Ascending aorta (tissue), 2 donors: ENCODE results near the gene ABCC4. TPM values are rescaled to one million over a fixed set of nuclear protein-coding genes. Genes with fewer than 3 reads are reported as not detected.

Experiments used
- DNase-seq, 2 donors: peaks; one replicate each; pipeline ENCODE4 v3.0.0-alpha.2; 2019; ENCODE audit warnings: low spot score in 2 of 2
- H3K27ac ChIP-seq, 2 donors: fragments of 200-600 bp; sonication (generic); one replicate each; pipeline ENCODE4 v1.5.1; 2016 to 2017; ENCODE audit warnings: mild to moderate bottlenecking in 1 of 2
- H3K27me3 ChIP-seq: fragments of 200-600 bp; sonication (generic); one replicate; pipeline ENCODE4 v1.5.1; 2017
- H3K36me3 ChIP-seq, 2 donors: fragments of 200-600 bp; sonication (generic); one replicate each; pipeline ENCODE4 v1.5.1; 2016
- H3K4me1 ChIP-seq, 2 donors: fragments of 200-600 bp; sonication (generic); one replicate each; pipeline ENCODE4 v1.5.1; 2016 to 2017; ENCODE audit warnings: mild to moderate bottlenecking in 1 of 2
- H3K4me3 ChIP-seq, 2 donors: fragments of 200-600 bp; sonication (generic); one replicate each; pipeline ENCODE4 v1.5.1; 2016 to 2017; ENCODE audit warnings: mild to moderate bottlenecking in 1 of 2
- H3K9me3 ChIP-seq, 2 donors: fragments of 200-600 bp; sonication (generic); one replicate each; pipeline ENCODE4 v1.5.1; 2016
- CTCF ChIP-seq, 3 experiments: fragments of 200-600 bp in 2 of 3; fragments of 450-650 bp in 1 of 3; sonication (generic) in 2 of 3; IDR thresholded peaks; one replicate each; pipeline ENCODE4 v1.5.1; 2016 to 2019; ENCODE audit warnings: antibody characterized with exemption in 3 of 3, mild to moderate bottlenecking in 1 of 3, moderate library complexity in 1 of 3
- intact Hi-C: fragments of 100-400 bp; cut with DNase I; formaldehyde crosslinking; loops from one replicate; pipeline ENCODE4 v1.15.1; 2023
- total RNA-seq: library from RNA; depleted of rRNA; stranded (reverse); fragments of >200 nt; gene quantifications from one replicate; pipeline ENCODE4 v1.1.0, GENCODE V29; 2016

The ABCC4 gene
- total RNA-seq, result 6.7 TPM

- Histone ChIP-seq H3K4me1 (peaks cover 0 to 2% of the 10 kb centered on the region in 2 donors), H3K36me3 (no peaks in the 10 kb centered on the region), H3K9me3 (no peaks in the 10 kb centered on the region), H3K27ac (peak within 1 kb of the TSS; percentile 45 to 67), H3K4me3 (peak within 1 kb of the TSS; percentile 77 to 95), H3K27me3 (no peaks in the 10 kb centered on the region)
- DNase-seq, result peak in 1 of 2 donors; percentile 71
- intact Hi-C loops, result no loop called here
- no peak for TF ChIP-seq CTCF (IDR thresholded peaks at IDR 0.05)
These were observed at the start of gene ABCC4 for GRCh38 chr13:95301183-95301967. Gene ABCC4, minus strand, starts transcription at chr13:95301451. Its CDS starts 137 bp downstream, at chr13:95301314.

DNA sequence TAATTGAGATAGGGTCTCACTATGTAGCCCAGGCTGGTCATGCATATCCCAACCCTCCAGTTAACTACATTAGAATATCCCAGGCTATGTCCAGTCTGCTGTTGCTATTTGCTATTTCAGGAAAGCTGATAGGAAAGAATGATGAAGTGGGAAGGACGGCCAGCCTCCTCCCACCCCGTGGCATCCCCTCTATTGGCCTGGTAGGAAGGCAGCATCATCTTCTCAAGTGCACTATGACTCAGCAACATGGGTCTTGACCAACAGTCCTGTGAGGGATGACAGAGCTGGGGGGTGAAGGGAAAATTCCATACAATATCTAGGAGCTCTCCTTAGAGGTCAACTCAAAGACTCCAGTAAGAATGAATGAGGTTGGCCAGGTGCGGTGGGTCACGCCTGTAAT is 48.0 kb upstream of the ABCC4 start:
- TF ChIP-seq CTCF (IDR thresholded peaks at IDR 0.05), result no peak
- DNase-seq, result no peak
- Histone ChIP-seq H3K4me3 (no peak overlapping the region), H3K4me1 (no peaks in the 10 kb centered on the region), H3K36me3 (no peaks in the 10 kb centered on the region), H3K9me3 (no peaks in the 10 kb centered on the region), H3K27me3 (no peaks in the 10 kb centered on the region), H3K27ac (no peak overlapping the region)
- intact Hi-C loops, result no loop called here

DNA sequence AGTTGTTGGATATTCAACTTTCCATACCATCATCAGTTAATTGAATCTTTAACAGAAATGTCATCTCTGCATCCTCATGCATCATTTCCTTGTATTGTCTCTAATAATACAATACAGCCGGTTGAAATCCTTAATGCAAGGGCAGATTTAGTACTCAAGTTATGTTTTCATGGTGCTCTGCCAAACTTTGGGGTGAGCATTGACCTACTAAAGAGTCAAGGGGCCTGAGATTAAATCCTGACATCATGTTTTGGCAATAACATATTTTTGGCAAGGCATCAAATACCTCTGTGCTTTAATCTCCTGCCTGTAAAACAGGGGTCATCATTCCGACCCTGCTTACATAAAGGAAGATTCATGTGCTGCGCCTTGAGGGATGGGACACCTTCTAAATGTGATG is 42.7 kb upstream of the ABCC4 start:
- H3K27ac ChIP-seq, result no peak overlapping the region
- no peaks in the 10 kb centered on the region for H3K27me3 ChIP-seq
- intact Hi-C loops, result no loop called here

GRCh38 chr13:95341441-95341840 is 40.2 kb upstream of the ABCC4 start:
- no peaks in the 10 kb centered on the region for H3K9me3 ChIP-seq
- H3K27me3 ChIP-seq, result no peaks in the 10 kb centered on the region
- intact Hi-C loops, result no loop called here
- H3K36me3 ChIP-seq, result no peaks in the 10 kb centered on the region
- no peak for TF ChIP-seq CTCF (IDR thresholded peaks at IDR 0.05)
- no peak overlapping the region for H3K27ac ChIP-seq
- no peaks in the 10 kb centered on the region for H3K4me1 ChIP-seq
- DNase-seq, result no peak
- H3K4me3 ChIP-seq, result no peak overlapping the region

More for the DNA sequence above, 42.7 kb upstream of the ABCC4 start:
- no peaks in the 10 kb centered on the region for H3K36me3 ChIP-seq
- DNase-seq, result no peak
- H3K4me3 ChIP-seq, result no peak overlapping the region
- no peaks in the 10 kb centered on the region for H3K4me1 ChIP-seq
- TF ChIP-seq CTCF (IDR thresholded peaks at IDR 0.05), result no peak
- H3K9me3 ChIP-seq, result no peaks in the 10 kb centered on the region

GRCh38 chr13:95338905-95339304 is 37.7 kb upstream of the ABCC4 start:
- DNase-seq, result no peak
- Histone ChIP-seq H3K4me1 (no peaks in the 10 kb centered on the region), H3K27me3 (no peaks in the 10 kb centered on the region), H3K4me3 (no peak overlapping the region), H3K9me3 (no peaks in the 10 kb centered on the region), H3K27ac (no peak overlapping the region), H3K36me3 (no peaks in the 10 kb centered on the region)
- no peak for TF ChIP-seq CTCF (IDR thresholded peaks at IDR 0.05)
- intact Hi-C loops, result no loop called here
